Ectodermal cell (in vitro differentiated cells): Measurements from ENCODE around the gene LACC1.

Experiments
- H3K27ac ChIP-seq: 2 replicates; pipeline ENCODE4 v1.7.0; 2013; ENCODE audit warnings: mild to moderate bottlenecking, low read depth, low read length; ENCODE audit not compliant: insufficient read depth, poor library complexity, severe bottlenecking
- H3K27me3 ChIP-seq: 2 replicates; pipeline ENCODE4 v1.7.0; 2013; ENCODE audit warnings: mild to moderate bottlenecking, low read length; ENCODE audit not compliant: insufficient read depth, control insufficient read depth, poor library complexity, severe bottlenecking
- H3K36me3 ChIP-seq: one replicate; pipeline ENCODE4 v1.7.0; 2013; ENCODE audit warnings: low read length; ENCODE audit not compliant: control insufficient read depth, insufficient read depth
- H3K4me1 ChIP-seq: one replicate; pipeline ENCODE4 v1.7.0; 2013; ENCODE audit warnings: low read length; ENCODE audit not compliant: control insufficient read depth, insufficient read depth
- H3K4me3 ChIP-seq: 2 replicates; pipeline ENCODE4 v1.7.0; 2013; ENCODE audit warnings: low read depth, low read length, control low read depth; ENCODE audit not compliant: insufficient read depth
- H3K9me3 ChIP-seq: 2 replicates; pipeline ENCODE4 v1.7.0; 2013; ENCODE audit warnings: mild to moderate bottlenecking, low read length, moderate library complexity; ENCODE audit not compliant: control insufficient read depth
- WGBS, 2 experiments: methylation state at CpG; one replicate each; pipeline ENCODE4 v1.1.7; 2013; ENCODE audit warnings: missing lambda C conversion rate in 2 of 2; 5-methylcytosine and 5-hydroxymethylcytosine counted together

The LACC1 gene

DNA sequence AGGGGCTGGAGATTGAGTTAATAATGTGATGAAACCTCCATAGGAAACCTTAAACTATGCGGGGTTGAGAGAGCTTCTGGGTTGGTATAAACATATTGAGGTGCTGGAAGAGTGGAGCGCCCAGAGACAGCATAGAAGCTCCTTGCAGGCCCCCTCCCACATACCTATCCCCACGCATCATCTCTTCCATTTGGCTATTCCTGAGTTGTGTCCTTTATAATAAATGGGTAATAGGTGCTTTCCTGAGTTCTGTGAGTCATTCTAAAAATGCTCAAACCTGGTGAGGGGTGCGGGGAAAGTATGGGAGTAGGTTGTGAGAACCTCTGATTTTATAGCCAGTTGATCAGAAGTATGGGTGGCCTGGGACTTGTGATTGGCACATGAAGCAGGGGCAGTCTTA, 14.8 kb upstream of the LACC1 start:
- H3K4me3 ChIP-seq, result no peak overlapping the region
- no peak overlapping the region for H3K27ac ChIP-seq
- H3K4me1 ChIP-seq, result no peaks in the 10 kb centered on the region
- WGBS, 2 experiments, result 99 to 100% methylated on average over 1 to 3 of the region's 4 CpGs
- H3K9me3 ChIP-seq, result no peaks in the 10 kb centered on the region
- no peaks in the 10 kb centered on the region for H3K36me3 ChIP-seq
- no peaks in the 10 kb centered on the region for H3K27me3 ChIP-seq

DNA sequence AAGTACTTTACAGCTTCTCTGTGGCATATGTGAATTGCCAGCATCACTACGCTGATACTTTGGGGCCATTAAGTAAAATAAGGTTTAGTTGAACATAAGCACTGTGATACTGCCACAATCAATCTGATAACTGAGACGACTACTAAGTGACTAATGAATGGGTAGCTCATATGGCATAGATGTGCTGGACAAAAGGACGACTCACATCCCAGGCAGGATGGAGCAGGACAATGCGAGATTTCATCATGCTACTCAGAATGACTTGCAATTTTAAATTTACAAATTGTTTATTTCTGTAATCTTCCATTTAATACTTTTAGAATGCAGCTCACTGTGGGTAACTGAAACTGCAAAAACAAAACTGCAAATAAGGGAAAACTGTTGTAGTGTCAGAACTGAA, 13.8 kb upstream of the LACC1 start:
- no peaks in the 10 kb centered on the region for H3K4me1 ChIP-seq
- H3K36me3 ChIP-seq, result no peaks in the 10 kb centered on the region
- H3K27me3 ChIP-seq, result no peaks in the 10 kb centered on the region
- no peak overlapping the region for H3K27ac ChIP-seq
- no peaks in the 10 kb centered on the region for H3K9me3 ChIP-seq
- WGBS, 2 experiments, result 95 to 100% methylated on average over 3 to 4 of the region's 4 CpGs
- H3K4me3 ChIP-seq, result no peak overlapping the region

DNA sequence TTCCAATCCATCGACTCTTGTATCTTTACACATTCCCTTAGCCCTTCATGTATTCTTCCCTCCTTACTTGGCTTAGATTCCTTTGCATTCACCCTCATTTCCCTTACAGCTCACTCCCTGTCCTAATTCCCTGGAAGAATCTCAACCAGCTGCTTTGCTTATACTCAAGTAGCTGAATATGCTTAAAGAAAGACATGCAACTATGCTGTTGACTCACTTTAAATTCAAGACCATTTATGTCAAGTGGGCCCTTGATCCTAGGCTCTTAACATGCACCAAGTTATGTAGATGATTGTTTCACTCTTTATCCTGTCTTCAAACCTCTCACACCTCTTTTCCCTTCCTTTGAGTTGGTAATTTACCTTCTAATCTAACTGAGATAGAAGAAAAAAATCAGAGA, 7.5 kb upstream of the LACC1 start:
- H3K4me1 ChIP-seq, result no peaks in the 10 kb centered on the region
- 79 to 93% methylated on average over 1 of the region's 1 CpG for WGBS, 2 experiments
- H3K9me3 ChIP-seq, result no peaks in the 10 kb centered on the region
- H3K27me3 ChIP-seq, result no peaks in the 10 kb centered on the region
- H3K36me3 ChIP-seq, result no peaks in the 10 kb centered on the region
- H3K27ac ChIP-seq, result no peak overlapping the region
- H3K4me3 ChIP-seq, result no peak overlapping the region

DNA sequence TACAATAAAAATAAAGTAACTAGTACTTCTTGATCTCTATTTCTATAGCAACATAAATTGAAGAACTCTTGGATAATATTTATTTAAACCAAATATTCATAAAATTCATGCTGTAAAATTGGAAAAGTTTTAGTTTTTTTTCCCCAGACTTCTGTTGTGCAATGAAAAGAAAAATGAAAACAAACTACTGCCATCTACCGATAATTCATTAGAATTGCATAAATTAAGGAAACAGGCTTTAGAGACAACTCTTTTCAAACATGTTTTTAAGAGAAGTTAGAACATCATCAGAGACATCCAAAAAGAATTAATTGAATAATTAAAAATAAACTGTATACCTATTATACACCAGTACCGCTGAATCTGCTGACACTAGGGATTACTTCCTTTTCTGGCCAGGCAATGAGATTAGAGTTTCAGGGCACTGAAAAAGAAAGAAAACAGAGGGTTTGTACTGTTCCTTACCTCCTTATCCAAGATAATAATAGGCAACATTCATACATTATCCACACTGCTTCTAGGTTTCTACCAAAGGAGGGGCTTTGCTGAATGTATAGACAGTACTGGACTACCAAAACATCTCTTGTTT, 5.1 kb upstream of the LACC1 start:
- peaks cover 2% of the 10 kb centered on the region for H3K27me3 ChIP-seq
- H3K36me3 ChIP-seq, result no peaks in the 10 kb centered on the region
- 55 to 78% methylated on average over 1 to 2 of the region's 2 CpGs for WGBS, 2 experiments
- peaks cover 5% of the 10 kb centered on the region for H3K4me1 ChIP-seq
- no peak overlapping the region for H3K27ac ChIP-seq
- no peak overlapping the region for H3K4me3 ChIP-seq
- H3K9me3 ChIP-seq, result no peaks in the 10 kb centered on the region

DNA sequence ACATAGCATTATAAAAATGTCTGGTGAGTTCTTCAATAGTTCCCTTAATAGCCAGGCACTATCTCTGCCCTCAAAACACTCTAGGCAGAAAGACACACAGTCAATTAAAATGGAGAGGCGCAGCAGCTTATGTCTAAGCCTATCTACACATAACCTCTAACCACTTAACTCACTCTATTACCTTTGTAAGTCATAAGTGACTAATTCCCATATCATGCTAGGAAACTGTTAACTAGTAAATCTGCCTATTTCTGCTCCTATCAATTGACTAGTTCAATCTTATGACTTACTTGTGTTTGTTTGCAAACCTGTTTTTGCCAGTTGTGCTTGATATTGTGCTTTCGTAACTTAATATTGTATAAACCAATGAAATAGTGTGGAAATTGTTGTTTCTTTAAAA, 3.3 kb upstream of the LACC1 start:
- no peaks in the 10 kb centered on the region for H3K36me3 ChIP-seq
- no peak overlapping the region for H3K4me3 ChIP-seq
- WGBS, 2 experiments, result 95 to 98% methylated on average over 2 of the region's 2 CpGs
- H3K4me1 ChIP-seq, result peaks cover 5% of the 10 kb centered on the region
- no peak overlapping the region for H3K27ac ChIP-seq
- H3K9me3 ChIP-seq, result no peaks in the 10 kb centered on the region
- H3K27me3 ChIP-seq, result peaks cover 20% of the 10 kb centered on the region

DNA sequence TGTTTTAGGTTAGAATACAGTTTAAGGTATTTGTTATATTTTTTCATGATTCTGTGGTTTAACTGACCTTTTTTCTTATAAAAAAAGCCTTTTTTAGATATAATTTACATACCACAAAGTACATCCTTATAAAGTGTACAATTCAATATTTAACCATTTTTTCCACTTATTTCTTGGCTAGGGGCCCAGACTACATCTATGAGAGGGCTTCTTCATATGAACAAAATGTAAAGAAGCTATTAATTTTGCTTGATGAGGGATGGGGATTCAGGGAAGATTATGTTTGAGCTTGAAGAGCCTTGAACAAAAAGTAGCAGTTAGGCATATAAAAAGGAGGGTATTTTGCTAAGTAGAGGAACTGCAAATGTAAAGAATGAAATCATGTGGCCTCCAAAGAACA, 2.4 kb upstream of the LACC1 start:
- H3K27me3 ChIP-seq, result peaks cover 22% of the 10 kb centered on the region
- H3K36me3 ChIP-seq, result no peaks in the 10 kb centered on the region
- H3K27ac ChIP-seq, result no peak overlapping the region
- no peaks in the 10 kb centered on the region for H3K9me3 ChIP-seq
- peaks cover 5% of the 10 kb centered on the region for H3K4me1 ChIP-seq
- no peak overlapping the region for H3K4me3 ChIP-seq

DNA sequence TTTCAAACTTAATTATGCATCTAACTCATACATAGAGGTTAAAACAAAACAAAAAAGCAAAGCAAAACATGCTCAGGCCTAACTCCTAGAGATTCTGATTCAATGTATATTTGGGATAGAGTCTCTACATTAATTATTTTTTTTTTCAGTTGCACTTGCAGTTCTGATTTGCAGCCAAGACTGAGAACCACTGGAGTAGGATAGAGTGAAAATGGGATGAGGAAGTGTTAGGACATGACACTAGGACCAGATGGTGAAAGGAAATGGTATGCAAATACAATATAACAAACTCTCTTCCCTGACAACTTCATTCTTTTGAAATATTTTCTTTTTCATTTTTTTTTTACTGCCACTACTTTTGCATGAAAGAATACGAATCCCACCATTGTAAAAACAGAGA, 1.9 kb upstream of the LACC1 start:
- WGBS, 2 experiments, result 88% methylated on average over 1 of the region's 1 CpG; no CpG with 5 or more reads in 1 of the 2 experiments
- Histone ChIP-seq H3K36me3 (no peaks in the 10 kb centered on the region), H3K27me3 (peaks cover 22% of the 10 kb centered on the region), H3K4me3 (no peak overlapping the region), H3K27ac (no peak overlapping the region), H3K4me1 (peaks cover 5% of the 10 kb centered on the region), H3K9me3 (no peaks in the 10 kb centered on the region)

DNA sequence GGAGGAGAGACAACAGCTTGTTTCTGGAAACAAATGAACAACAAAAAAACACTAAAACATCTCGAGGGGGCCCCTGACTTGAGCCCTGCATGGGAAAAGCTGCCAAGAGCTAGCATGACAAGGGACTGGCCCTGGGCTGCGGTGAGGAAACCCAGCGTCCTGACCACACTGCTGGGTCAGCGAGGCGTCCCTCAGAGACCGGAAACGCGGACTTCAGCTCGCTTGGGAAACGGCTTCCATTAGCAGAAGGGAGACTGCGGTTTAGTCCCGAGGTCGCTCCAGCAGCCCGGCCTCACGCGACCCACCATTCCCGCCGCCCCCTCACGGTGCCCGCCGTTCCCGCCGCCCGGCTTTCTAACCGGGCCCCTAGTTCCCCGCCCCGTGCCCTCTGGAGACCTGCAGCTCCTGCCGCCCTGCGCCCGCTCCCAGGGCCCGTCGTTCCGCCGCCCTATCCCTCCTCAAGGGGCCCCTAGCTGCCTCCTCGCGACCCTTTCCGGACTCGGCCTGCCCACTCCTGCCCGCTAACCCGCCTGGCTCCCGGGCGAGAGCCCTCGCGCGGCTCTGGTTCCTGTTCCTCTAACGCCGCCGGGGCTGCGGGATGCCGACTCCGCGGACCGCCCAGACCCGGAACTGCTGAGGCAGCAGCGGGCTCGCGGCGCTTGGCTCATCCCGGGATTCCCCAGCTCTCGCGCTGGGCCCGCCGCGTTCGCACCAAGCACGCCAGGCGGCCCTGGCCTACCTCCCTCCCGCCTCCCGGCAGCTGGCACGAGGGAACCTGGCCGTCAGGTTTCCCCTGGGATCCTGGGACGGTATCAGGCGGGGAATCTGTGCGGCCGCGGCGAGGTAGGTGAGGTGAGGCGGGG, 581 bp upstream of the LACC1 start, which contains the start of gene CCDC122:
Gene CCDC122, minus strand, starts transcription at position 849 of the 863 bp plus-strand sequence. CDS start 10,364 bp downstream, outside the sequence.
- peak within 1 kb of the TSS; percentile 8 for H3K27ac ChIP-seq
- H3K27me3 ChIP-seq, result peaks cover 22% of the 10 kb centered on the region
- no peaks in the 10 kb centered on the region for H3K36me3 ChIP-seq
- H3K4me3 ChIP-seq, result peak within 1 kb of the TSS; percentile 79
- no peaks in the 10 kb centered on the region for H3K9me3 ChIP-seq
- peaks cover 5% of the 10 kb centered on the region for H3K4me1 ChIP-seq
- WGBS, 2 experiments, result 0% methylated on average over 78 of the region's 78 CpGs

DNA sequence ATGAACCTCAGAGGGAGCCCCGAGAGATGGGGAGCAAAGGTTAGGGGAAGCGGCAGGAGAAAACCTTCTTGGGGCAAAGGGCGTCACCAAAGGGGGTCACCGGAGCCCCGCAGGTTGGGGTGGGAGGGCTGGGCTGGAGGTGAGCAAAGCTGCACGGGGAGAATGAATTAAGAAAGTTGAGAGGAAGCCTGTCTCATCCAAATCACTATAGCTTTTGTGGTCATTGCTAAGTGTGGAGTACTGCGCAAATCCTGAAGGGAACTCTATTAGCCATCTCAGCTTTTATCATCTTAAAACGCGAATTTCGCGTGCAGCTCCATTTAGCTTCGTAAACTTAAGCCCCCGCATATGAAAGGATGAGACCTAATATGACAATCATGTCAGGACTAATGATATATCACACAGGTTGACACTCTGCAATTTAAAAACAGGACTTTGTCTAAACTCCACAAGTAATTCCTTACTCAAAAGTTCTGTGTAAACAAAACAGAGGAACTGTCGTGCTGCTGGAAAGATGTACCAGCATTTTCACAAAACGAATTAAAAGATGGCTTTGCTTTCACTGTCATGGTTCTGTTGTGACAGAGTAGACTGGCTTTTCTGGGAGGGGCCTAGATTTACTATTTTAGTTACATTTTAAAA, 631 bp downstream of the LACC1 start:
- no peak overlapping the region for H3K27ac ChIP-seq
- WGBS, 2 experiments, result 40 to 41% methylated on average over 15 of the region's 15 CpGs
- H3K36me3 ChIP-seq, result no peaks in the 10 kb centered on the region
- H3K4me3 ChIP-seq, result peak overlapping the region; percentile 79
- H3K9me3 ChIP-seq, result no peaks in the 10 kb centered on the region
- H3K4me1 ChIP-seq, result peaks cover 5% of the 10 kb centered on the region
- H3K27me3 ChIP-seq, result peaks cover 22% of the 10 kb centered on the region

DNA sequence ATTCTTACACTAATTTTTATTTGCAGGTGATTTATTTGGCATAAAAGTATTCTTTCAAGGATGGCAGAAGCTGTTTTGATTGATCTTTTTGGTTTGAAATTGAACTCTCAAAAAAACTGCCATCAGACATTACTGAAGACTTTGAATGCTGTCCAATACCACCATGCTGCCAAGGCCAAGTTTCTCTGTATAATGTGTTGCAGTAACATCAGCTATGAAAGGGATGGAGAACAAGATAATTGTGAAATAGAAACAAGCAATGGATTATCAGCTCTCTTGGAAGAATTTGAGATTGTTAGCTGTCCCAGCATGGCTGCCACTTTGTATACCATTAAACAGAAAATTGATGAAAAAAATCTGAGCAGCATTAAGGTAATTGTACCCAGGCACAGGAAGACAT, 1.2 kb downstream of the LACC1 start:
- H3K27ac ChIP-seq, result no peak overlapping the region
- no peaks in the 10 kb centered on the region for H3K36me3 ChIP-seq
- peaks cover 5% of the 10 kb centered on the region for H3K4me1 ChIP-seq
- peaks cover 22% of the 10 kb centered on the region for H3K27me3 ChIP-seq
- no peak overlapping the region for H3K4me3 ChIP-seq
- no peaks in the 10 kb centered on the region for H3K9me3 ChIP-seq
